Esophagus muscularis mucosa (tissue), 3 donors: ENCODE measurements around the gene OR6Q1.

Experiments used
- EP300 ChIP-seq: sonication (generic); formaldehyde crosslinking; IDR thresholded peaks from one replicate; pipeline ENCODE4 v1.6.1; 2017; ENCODE audit warnings: antibody characterized with exemption
- TF ChIP-seq, protein P1 (sequence below), 3 experiments: fragments of 200-600 bp in 2 of 3; fragments of 450-650 bp in 1 of 3; sonication (generic) in 2 of 3; IDR thresholded peaks; one replicate each; pipeline ENCODE4 v1.5.1; 2017 to 2019; ENCODE audit warnings: antibody characterized with exemption in 3 of 3, mild to moderate bottlenecking in 2 of 3, moderate library complexity in 1 of 3

DNA sequence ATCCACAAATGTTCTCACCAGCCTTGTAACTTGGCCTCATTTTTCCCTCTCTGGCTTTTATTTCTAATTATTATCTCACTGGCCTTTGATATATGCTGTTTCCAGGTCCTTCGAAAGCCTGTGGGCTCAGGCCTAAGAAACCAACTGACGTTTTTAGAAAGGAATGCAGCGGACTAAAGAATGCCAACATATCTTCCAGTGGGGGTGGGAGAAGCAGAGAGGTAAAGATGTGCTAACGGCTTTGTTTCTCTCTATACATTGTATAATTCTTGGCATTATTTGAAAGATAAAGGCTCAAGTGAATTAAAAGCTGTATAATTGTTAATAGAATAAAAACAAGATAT lies 28.2 kb downstream of the OR6Q1 start:
- TF ChIP-seq EP300, result no peak
- TF ChIP-seq, protein P1, sequence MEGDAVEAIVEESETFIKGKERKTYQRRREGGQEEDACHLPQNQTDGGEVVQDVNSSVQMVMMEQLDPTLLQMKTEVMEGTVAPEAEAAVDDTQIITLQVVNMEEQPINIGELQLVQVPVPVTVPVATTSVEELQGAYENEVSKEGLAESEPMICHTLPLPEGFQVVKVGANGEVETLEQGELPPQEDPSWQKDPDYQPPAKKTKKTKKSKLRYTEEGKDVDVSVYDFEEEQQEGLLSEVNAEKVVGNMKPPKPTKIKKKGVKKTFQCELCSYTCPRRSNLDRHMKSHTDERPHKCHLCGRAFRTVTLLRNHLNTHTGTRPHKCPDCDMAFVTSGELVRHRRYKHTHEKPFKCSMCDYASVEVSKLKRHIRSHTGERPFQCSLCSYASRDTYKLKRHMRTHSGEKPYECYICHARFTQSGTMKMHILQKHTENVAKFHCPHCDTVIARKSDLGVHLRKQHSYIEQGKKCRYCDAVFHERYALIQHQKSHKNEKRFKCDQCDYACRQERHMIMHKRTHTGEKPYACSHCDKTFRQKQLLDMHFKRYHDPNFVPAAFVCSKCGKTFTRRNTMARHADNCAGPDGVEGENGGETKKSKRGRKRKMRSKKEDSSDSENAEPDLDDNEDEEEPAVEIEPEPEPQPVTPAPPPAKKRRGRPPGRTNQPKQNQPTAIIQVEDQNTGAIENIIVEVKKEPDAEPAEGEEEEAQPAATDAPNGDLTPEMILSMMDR (IDR thresholded peaks at IDR 0.05), result no peak
